ENCODE results near the gene RNASE1.
"Not testable (repeated sequence)": the region's sequence is repeated elsewhere in the genome, so short reads cannot be mapped to it uniquely, and the experiment has no call there.

RNASE1 gene

GRCh38 chr14:20769421-20769820, 33.2 kb downstream of the RNASE1 start:
- DNase-seq, result no peak

GRCh38 chr14:20768593-20768892, 34.1 kb downstream of the RNASE1 start:
- DNase-seq, result no peak

- no peak for DNase-seq
Measured at GRCh38 chr14:20760950-20761349, 41.7 kb downstream of the RNASE1 start.

- not testable (repeated sequence) for DNase-seq
Measured at GRCh38 chr14:20759465-20759864, 43.2 kb downstream of the RNASE1 start.

- DNase-seq, result no peak
Measured at GRCh38 chr14:20757965-20758364, 44.7 kb downstream of the RNASE1 start.

- no peak for DNase-seq
Measured at GRCh38 chr14:20755037-20755436, 47.6 kb downstream of the RNASE1 start.

- no peak for DNase-seq
Measured at GRCh38 chr14:20754308-20754707, 48.3 kb downstream of the RNASE1 start.

GRCh38 chr14:20751963-20752562, 50.6 kb downstream of the RNASE1 start:
- DNase-seq, result no peak
